SJCRH30 (cell line): Measurements from ENCODE around the gene RAP1A. TPM values are rescaled to one million over a fixed set of nuclear protein-coding genes. Genes with fewer than 3 reads are reported as not detected.

Experiments
- DNase-seq, 2 experiments: peaks; one replicate each; pipeline ENCODE4 v3.0.0-alpha.2; 2015 to 2020
- H3K27ac ChIP-seq: fragments of 250-450 bp; sonication (Bioruptor Pico); 2 replicates; pipeline ENCODE4 v1.5.1; 2020; ENCODE audit warnings: mild to moderate bottlenecking, moderate library complexity
- H3K27me3 ChIP-seq: fragments of 250-450 bp; sonication (Bioruptor Pico); 2 replicates; pipeline ENCODE4 v1.5.1; 2020; ENCODE audit warnings: mild to moderate bottlenecking, moderate library complexity
- H3K36me3 ChIP-seq: fragments of 250-450 bp; sonication (Bioruptor Pico); 2 replicates; pipeline ENCODE4 v1.5.1; 2020; ENCODE audit warnings: mild to moderate bottlenecking, moderate library complexity
- H3K4me1 ChIP-seq: fragments of 250-450 bp; sonication (Bioruptor Pico); 2 replicates; pipeline ENCODE4 v1.5.1; 2020; ENCODE audit warnings: mild to moderate bottlenecking, moderate library complexity
- H3K4me3 ChIP-seq: fragments of 250-450 bp; sonication (Bioruptor Pico); 2 replicates; pipeline ENCODE4 v1.5.1; 2020; ENCODE audit warnings: mild to moderate bottlenecking, moderate library complexity
- H3K9me3 ChIP-seq: fragments of 250-450 bp; sonication (Bioruptor Pico); replicated peaks from 2 replicates; pipeline ENCODE4 v1.5.1; 2020; ENCODE audit warnings: mild to moderate bottlenecking, moderate library complexity
- total RNA-seq: library from RNA; depleted of rRNA; stranded (reverse); fragments of >200 nt; shearing (Covaris generic); gene quantifications from 2 replicates; pipeline ENCODE4 v1.2.3, GENCODE V29; 2014; rRNA removed

The RAP1A gene
- total RNA-seq, result 33.8 and 39.0 TPM in 2 replicates

GRCh38 chr1:111619635-111620440, at the start of gene RAP1A:
RAP1A (plus strand) TSS chr1:111619789; CDS start chr1:111691361, 71,572 bp downstream.
- peak within 1 kb of the TSS; percentile 70 for H3K27ac ChIP-seq
- H3K4me3 ChIP-seq, result peak within 1 kb of the TSS; percentile 100

GRCh38 chr1:111569913-111570312, 49.7 kb upstream of the RAP1A start:
- no peak for DNase-seq
- Histone ChIP-seq H3K27me3 (peaks cover 5% of the 10 kb centered on the region), H3K9me3 (no peaks in the 10 kb centered on the region), H3K27ac (no peak overlapping the region), H3K4me1 (no peaks in the 10 kb centered on the region), H3K4me3 (no peak overlapping the region), H3K36me3 (no peaks in the 10 kb centered on the region)

More at GRCh38 chr1:111619635-111620440, at the start of gene RAP1A:
- Histone ChIP-seq H3K4me1 (peaks cover 9% of the 10 kb centered on the region; the same call in 1 of the 2 replicates), H3K9me3 (no peaks in the 10 kb centered on the region), H3K27me3 (no peaks in the 10 kb centered on the region), H3K36me3 (no peaks in the 10 kb centered on the region)
- peak; percentile 92 to 94 for DNase-seq

- peak in 1 of 2 experiments; percentile 13 for DNase-seq
- Histone ChIP-seq H3K36me3 (no peaks in the 10 kb centered on the region), H3K4me1 (no peaks in the 10 kb centered on the region), H3K4me3 (no peak overlapping the region), H3K27ac (no peak overlapping the region), H3K9me3 (no peaks in the 10 kb centered on the region), H3K27me3 (peaks cover under 1% of the 10 kb centered on the region)
Observed at GRCh38 chr1:111570781-111571181, 48.8 kb upstream of the RAP1A start.

GRCh38 chr1:111571239-111571638, 48.4 kb upstream of the RAP1A start:
- no peaks in the 10 kb centered on the region for H3K36me3 ChIP-seq
- no peak overlapping the region for H3K27ac ChIP-seq
- no peaks in the 10 kb centered on the region for H3K4me1 ChIP-seq
- no peaks in the 10 kb centered on the region for H3K9me3 ChIP-seq
- DNase-seq, result no peak
- H3K4me3 ChIP-seq, result no peak overlapping the region
- no peaks in the 10 kb centered on the region; the same call in 1 of the 2 replicates for H3K27me3 ChIP-seq

- no peak overlapping the region for H3K4me3 ChIP-seq
- H3K9me3 ChIP-seq, result no peaks in the 10 kb centered on the region
- no peaks in the 10 kb centered on the region for H3K36me3 ChIP-seq
- DNase-seq, result peak in 1 of 2 experiments; percentile 2
- H3K27ac ChIP-seq, result no peak overlapping the region
- no peaks in the 10 kb centered on the region for H3K4me1 ChIP-seq
- no peaks in the 10 kb centered on the region; the same call in 1 of the 2 replicates for H3K27me3 ChIP-seq
Observed at GRCh38 chr1:111571987-111572386, 47.6 kb upstream of the RAP1A start.

- DNase-seq, result no peak
- Histone ChIP-seq H3K4me3 (no peak overlapping the region), H3K27me3 (no peaks in the 10 kb centered on the region; the same call in 1 of the 2 replicates), H3K27ac (no peak overlapping the region), H3K4me1 (no peaks in the 10 kb centered on the region), H3K9me3 (no peaks in the 10 kb centered on the region), H3K36me3 (no peaks in the 10 kb centered on the region)
Observed at GRCh38 chr1:111576547-111576946, 43.0 kb upstream of the RAP1A start.

- H3K4me3 ChIP-seq, result no peak overlapping the region
- H3K36me3 ChIP-seq, result no peaks in the 10 kb centered on the region
- H3K27me3 ChIP-seq, result no peaks in the 10 kb centered on the region
- no peaks in the 10 kb centered on the region for H3K4me1 ChIP-seq
- DNase-seq, result no peak
- H3K9me3 ChIP-seq, result no peaks in the 10 kb centered on the region
- H3K27ac ChIP-seq, result no peak overlapping the region
Observed at GRCh38 chr1:111577814-111578213, 41.8 kb upstream of the RAP1A start.

- no peaks in the 10 kb centered on the region for H3K4me1 ChIP-seq
- DNase-seq, result no peak
- H3K27ac ChIP-seq, result no peak overlapping the region
- H3K36me3 ChIP-seq, result no peaks in the 10 kb centered on the region
- no peaks in the 10 kb centered on the region for H3K27me3 ChIP-seq
- H3K4me3 ChIP-seq, result no peak overlapping the region
- H3K9me3 ChIP-seq, result no peaks in the 10 kb centered on the region
Observed at GRCh38 chr1:111581166-111581565, 38.4 kb upstream of the RAP1A start.

GRCh38 chr1:111582016-111582415, 37.6 kb upstream of the RAP1A start:
- Histone ChIP-seq H3K36me3 (no peaks in the 10 kb centered on the region), H3K27ac (no peak overlapping the region), H3K4me1 (no peaks in the 10 kb centered on the region), H3K27me3 (no peaks in the 10 kb centered on the region), H3K9me3 (no peaks in the 10 kb centered on the region), H3K4me3 (no peak overlapping the region)
- DNase-seq, result no peak

- H3K27me3 ChIP-seq, result no peaks in the 10 kb centered on the region
- no peaks in the 10 kb centered on the region for H3K4me1 ChIP-seq
- H3K36me3 ChIP-seq, result no peaks in the 10 kb centered on the region
- no peak for DNase-seq
- no peak overlapping the region for H3K4me3 ChIP-seq
- no peaks in the 10 kb centered on the region for H3K9me3 ChIP-seq
- H3K27ac ChIP-seq, result no peak overlapping the region
Observed at GRCh38 chr1:111582644-111583618, 36.7 kb upstream of the RAP1A start.

GRCh38 chr1:111585447-111586086, 34.0 kb upstream of the RAP1A start:
- Histone ChIP-seq H3K4me1 (no peaks in the 10 kb centered on the region), H3K27me3 (no peaks in the 10 kb centered on the region), H3K27ac (no peak overlapping the region), H3K36me3 (no peaks in the 10 kb centered on the region), H3K4me3 (no peak overlapping the region), H3K9me3 (no peaks in the 10 kb centered on the region)
- DNase-seq, result no peak

- Histone ChIP-seq H3K9me3 (no peaks in the 10 kb centered on the region), H3K4me1 (no peaks in the 10 kb centered on the region), H3K4me3 (no peak overlapping the region), H3K36me3 (no peaks in the 10 kb centered on the region), H3K27me3 (no peaks in the 10 kb centered on the region), H3K27ac (no peak overlapping the region)
- no peak for DNase-seq
Observed at GRCh38 chr1:111586112-111586511, 33.5 kb upstream of the RAP1A start.

GRCh38 chr1:111587509-111588174, 31.9 kb upstream of the RAP1A start:
- no peaks in the 10 kb centered on the region for H3K9me3 ChIP-seq
- no peaks in the 10 kb centered on the region for H3K36me3 ChIP-seq
- no peaks in the 10 kb centered on the region for H3K27me3 ChIP-seq
- no peak overlapping the region for H3K27ac ChIP-seq
- H3K4me1 ChIP-seq, result peaks cover 5% of the 10 kb centered on the region
- no peak for DNase-seq
- H3K4me3 ChIP-seq, result no peak overlapping the region

GRCh38 chr1:111591937-111592336, 27.7 kb upstream of the RAP1A start:
- Histone ChIP-seq H3K4me1 (peaks cover 11% of the 10 kb centered on the region), H3K4me3 (no peak overlapping the region), H3K36me3 (no peaks in the 10 kb centered on the region), H3K9me3 (no peaks in the 10 kb centered on the region), H3K27me3 (no peaks in the 10 kb centered on the region), H3K27ac (no peak overlapping the region)
- DNase-seq, result no peak
